Endothelial cell of umbilical vein (primary cell): ENCODE measurements around the gene FHIT. TPM values are rescaled to one million over a fixed set of nuclear protein-coding genes. Genes with fewer than 3 reads are reported as not detected.
"Not testable (repeated sequence)": the region's sequence is repeated elsewhere in the genome, so short reads cannot be mapped to it uniquely, and the experiment has no call there.

ENCODE experiments used
- BruUV-seq: library from RNA; stranded (reverse); fragments of 400-500 nt; replicated peaks from 2 replicates; lab custom pipeline; 2021; lab: Mats Ljungman, UMichigan
- CTCF ChIA-PET: fragments of 300-600, 350-600 bp; sonication (Branson Sonifier 250); formaldehyde crosslinking; loops from one replicate; lab custom pipeline; 2021; ENCODE audit warnings: antibody characterized with exemption, inconsistent platforms; lab: Charles Lee
- POLR2A ChIA-PET: fragments of 300-600, 350-600 bp; sonication (Branson Sonifier 250); formaldehyde crosslinking; loops from one replicate; lab custom pipeline; 2021; ENCODE audit warnings: antibody characterized with exemption, inconsistent platforms; lab: Charles Lee
- DNase-seq: peaks from one replicate; pipeline ENCODE4 v3.0.0-alpha.2; 2011; ENCODE audit warnings: low read depth, low spot score
- FAIRE-seq: peaks from 2 replicates; lab custom pipeline; 2011; peaks lifted over from hg19 to GRCh38; lab: Jason Lieb, UNC
- H2AFZ ChIP-seq: 2 replicates; pipeline ENCODE4 v1.6.0; 2012; ENCODE audit warnings: low read depth, low read length, control low read depth, inconsistent platforms
- H3K27ac ChIP-seq: 2 replicates; pipeline ENCODE4 v1.5.1; 2011; ENCODE audit warnings: low read depth, mild to moderate bottlenecking, control low read depth, low read length, moderate library complexity; ENCODE audit not compliant: insufficient read depth
- H3K27me3 ChIP-seq, 2 experiments: 2 replicates each; pipeline versions ENCODE4 v1.6.0 to v1.6.1; 2011; ENCODE audit warnings: low read length in 2 of 2, mixed read lengths in 1 of 2; ENCODE audit not compliant: control insufficient read depth in 2 of 2, insufficient read depth in 2 of 2
- H3K36me3 ChIP-seq, 2 experiments: 2 replicates in 1 of 2; 3 replicates in 1 of 2; pipeline ENCODE4 v1.5.1; 2011; ENCODE audit warnings: low read length in 2 of 2, mild to moderate bottlenecking in 1 of 2, moderate library complexity in 1 of 2; ENCODE audit not compliant: control insufficient read depth in 2 of 2, insufficient read depth in 2 of 2; ENCODE audit errors: extremely low read depth in 1 of 2
- H3K4me1 ChIP-seq: 3 replicates; pipeline ENCODE4 v1.5.1; 2011; ENCODE audit warnings: mild to moderate bottlenecking, low read length; ENCODE audit not compliant: control insufficient read depth, insufficient read depth; ENCODE audit errors: extremely low read depth
- H3K4me2 ChIP-seq: 2 replicates; pipeline ENCODE4 v1.6.1; 2011; ENCODE audit warnings: low read length, control low read depth, mixed read lengths; ENCODE audit not compliant: insufficient read depth
- H3K4me3 ChIP-seq, 3 experiments: fragments of 200-600 bp in 1 of 3; sonication (generic), shearing (Covaris generic) in 1 of 3; replicated peaks in 1 of 3; 2 replicates each; pipeline ENCODE4 v1.5.1; 2011 to 2016; ENCODE audit warnings: control low read depth in 3 of 3, low read length in 3 of 3, mild to moderate bottlenecking in 2 of 3, inconsistent platforms in 1 of 3, low read depth in 1 of 3, moderate library complexity in 1 of 3; ENCODE audit not compliant: insufficient read depth in 1 of 3
- H3K79me2 ChIP-seq: 2 replicates; pipeline ENCODE4 v1.6.0; 2012; ENCODE audit warnings: low read length, inconsistent platforms; ENCODE audit not compliant: control insufficient read depth, insufficient read depth
- H3K9ac ChIP-seq: replicated peaks from 2 replicates; pipeline ENCODE3; 2011; ENCODE audit warnings: low read length, control low read depth; ENCODE audit not compliant: insufficient read depth; ENCODE audit errors: extremely low read depth
- H3K9me1 ChIP-seq: replicated peaks from 3 replicates; pipeline ENCODE4 v1.6.0; 2011; ENCODE audit warnings: mild to moderate bottlenecking, low read length; ENCODE audit not compliant: control insufficient read depth, insufficient read depth; ENCODE audit errors: extremely low read depth
- H3K9me3 ChIP-seq: replicated peaks from 2 replicates; pipeline ENCODE4 v1.5.1; 2012; ENCODE audit warnings: low read length, inconsistent platforms; ENCODE audit not compliant: control insufficient read depth, insufficient read depth
- H4K20me1 ChIP-seq: replicated peaks from 2 replicates; pipeline ENCODE3; 2011; ENCODE audit warnings: mild to moderate bottlenecking, low read length; ENCODE audit not compliant: control insufficient read depth, insufficient read depth; ENCODE audit errors: extremely low read depth
- CTCF ChIP-seq, 2 donors: IDR thresholded peaks; 1 replicate in 1 of 2; 2 replicates in 1 of 2; pipeline ENCODE4 v1.5.1; 2011; ENCODE audit warnings: low read length in 2 of 2, mild to moderate bottlenecking in 2 of 2, moderate library complexity in 2 of 2, control low read depth in 1 of 2, inconsistent platforms in 1 of 2, low read depth in 1 of 2; ENCODE audit not compliant: insufficient read depth in 1 of 2; ENCODE audit errors: extremely low read depth in 1 of 2
- EZH2 ChIP-seq: IDR thresholded peaks from 2 replicates; pipeline ENCODE4 v1.6.1; 2012; ENCODE audit warnings: borderline replicate concordance, low read depth, mild to moderate bottlenecking, moderate library complexity, low read length, inconsistent platforms; ENCODE audit not compliant: severe bottlenecking
- FOS ChIP-seq: IDR thresholded peaks from 2 replicates; pipeline ENCODE4 v1.6.1; 2011; ENCODE audit warnings: mild to moderate bottlenecking, low read length, moderate library complexity, borderline replicate concordance; ENCODE audit not compliant: insufficient read depth
- GATA2 ChIP-seq: IDR thresholded peaks from 2 replicates; pipeline ENCODE4 v1.7.0; 2011; ENCODE audit warnings: low read depth, mild to moderate bottlenecking, moderate library complexity, mixed read lengths, low read length; ENCODE audit not compliant: insufficient read length, insufficient read depth
- JUN ChIP-seq: IDR thresholded peaks from 2 replicates; pipeline ENCODE4 v1.6.1; 2011; ENCODE audit warnings: borderline replicate concordance, low read depth; ENCODE audit not compliant: insufficient read length, insufficient read depth
- MAX ChIP-seq: IDR thresholded peaks from 2 replicates; pipeline ENCODE4 v1.6.1; 2011; ENCODE audit not compliant: insufficient read depth, insufficient read length
- MYC ChIP-seq: IDR thresholded peaks from one replicate; pipeline ENCODE4 v1.6.1; 2011; ENCODE audit warnings: mild to moderate bottlenecking, low read depth, low read length
- POLR2A ChIP-seq: IDR thresholded peaks from 2 replicates; pipeline ENCODE4 v1.6.1; 2012; ENCODE audit warnings: low read depth, mild to moderate bottlenecking, control low read depth, low read length
- POLR2AphosphoS5 ChIP-seq: IDR thresholded peaks from 2 replicates; pipeline ENCODE4 v1.6.1; 2012; ENCODE audit warnings: low read depth, mild to moderate bottlenecking, control low read depth, low read length, moderate library complexity; ENCODE audit not compliant: insufficient read depth
- dilution Hi-C: fragments of 300-500 bp; cut with MboI; formaldehyde crosslinking; loops from one replicate; pipeline ENCODE4 v1.15.0; 2019; ENCODE audit warnings: low sequenced_read_pairs; ENCODE audit not compliant: extremely low pct_ligation_motif_present
- intact Hi-C: fragments of 100-400 bp; cut with micrococcal nuclease; formaldehyde crosslinking; loops from one replicate; pipeline ENCODE4 v1.10.0; 2022
- polyA plus RNA-seq, 4 experiments: library from polyadenylated mRNA; depleted of rRNA in 3 of 4; stranded (reverse) in 3 of 4; unstranded in 1 of 4; fragments of >200 nt; gene quantifications; 2 replicates each; pipeline versions ENCODE4 v1.2.1 to v1.2.3, GENCODE V29; 2011 to 2012; ENCODE audit warnings: missing spikeins in 1 of 4
- total RNA-seq: library from RNA; stranded (reverse); gene quantifications from 2 replicates; pipeline ENCODE4 v1.2.3, GENCODE V29; 2021

FHIT gene
- total and polyA plus RNA-seq, 2 donors (not counting 3 experiments of a cell fraction or from before 2014, with no cell fraction given), result 0.47 to 2.2 TPM

GRCh38 chr3:60542995-60543394 is 708.3 kb downstream of the FHIT start:
- Histone ChIP-seq H3K9me1 (no peaks in the 10 kb centered on the region), H3K27ac (no peak overlapping the region), H3K4me2 (no peak overlapping the region), H4K20me1 (no peaks in the 10 kb centered on the region), H3K4me1 (no peaks in the 10 kb centered on the region), H3K36me3 (no peaks in the 10 kb centered on the region), H3K27me3 (no peaks in the 10 kb centered on the region), H3K9ac (no peak overlapping the region), H3K79me2 (no peaks in the 10 kb centered on the region), H3K4me3 (no peak overlapping the region), H3K9me3 (no peaks in the 10 kb centered on the region), H2AFZ (no peak overlapping the region)
- no TSS peak for BruUV-seq
- DNase-seq (no peak), FAIRE-seq (no peak)
- CTCF ChIA-PET, result no interaction called here
- intact Hi-C loops, result no loop called here
- POLR2A ChIA-PET, result no interaction called here
- no peak for TF ChIP-seq MAX
- no peak for TF ChIP-seq POLR2A
- TF ChIP-seq POLR2AphosphoS5, result no peak
- no peak for TF ChIP-seq GATA2
- TF ChIP-seq EZH2, result no peak
- TF ChIP-seq FOS, result no peak
- TF ChIP-seq CTCF (IDR thresholded peaks at IDR 0.05; ENCODE audit: extremely low read depth in 1 of 2, insufficient read depth in 1 of 2, low read depth in 1 of 2, low read length in 2 of 2), result no peak
- TF ChIP-seq MYC, result no peak
- no peak for TF ChIP-seq JUN
- dilution Hi-C loops, result no loop called here

- FAIRE-seq, result not testable (repeated sequence)
Observed at GRCh38 chr3:60539394-60539793, 711.9 kb downstream of the FHIT start.

More at GRCh38 chr3:60539394-60539793, 711.9 kb downstream of the FHIT start:
- H3K79me2 ChIP-seq, H4K20me1 ChIP-seq, BruUV-seq, H2AFZ ChIP-seq, H3K36me3 ChIP-seq, dilution Hi-C loops, POLR2A ChIA-PET, H3K4me3 ChIP-seq, H3K9me1 ChIP-seq, DNase-seq, H3K4me2 ChIP-seq, H3K9ac ChIP-seq, H3K4me1 ChIP-seq, H3K9me3 ChIP-seq, intact Hi-C loops, H3K27ac ChIP-seq, H3K27me3 ChIP-seq, CTCF ChIA-PET: not testable (repeated sequence)
